ENCODE measurements around the gene BPGM. TPM values are rescaled to one million over a fixed set of nuclear protein-coding genes. Genes with fewer than 3 reads are reported as not detected.

The BPGM gene
- polyA plus RNA-seq, 1 of the 3 experiments (the other 2 are of a cell fraction): 12.4 TPM

DNA sequence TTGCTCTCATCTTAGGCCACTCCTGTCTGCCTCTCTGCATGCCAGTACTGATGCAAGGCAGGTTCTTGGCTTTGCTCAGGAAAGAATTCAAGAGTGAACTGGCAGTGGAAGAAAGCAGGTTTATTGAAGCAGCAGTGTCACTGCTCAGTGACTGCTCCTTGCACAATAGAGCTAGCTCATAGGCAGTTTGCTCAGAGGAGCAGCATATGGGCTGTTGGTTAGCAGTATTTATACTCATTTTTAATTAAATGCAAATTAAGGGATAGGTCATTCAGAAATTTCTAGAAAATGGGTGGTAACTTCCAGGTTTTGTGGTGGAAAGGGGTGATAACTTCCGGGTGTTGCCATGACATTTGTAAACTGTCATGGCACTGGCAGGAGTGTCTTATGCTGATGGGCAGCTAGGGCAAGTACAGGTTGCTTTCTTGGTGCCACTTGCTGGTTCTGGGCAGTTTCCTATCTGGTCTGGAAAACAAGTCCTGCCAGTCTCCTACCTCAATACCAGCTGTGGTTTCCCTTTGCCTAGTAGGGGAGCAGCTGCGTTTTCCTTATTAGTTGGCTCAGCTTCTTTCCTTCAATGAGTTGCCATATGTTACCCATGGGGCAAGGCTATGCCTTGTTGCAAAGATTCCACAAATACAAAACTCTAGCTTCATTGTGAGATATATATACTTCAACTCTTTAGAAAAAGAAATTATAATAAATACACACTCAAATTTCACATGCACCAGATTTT lies 68.0 kb downstream of the BPGM start:
- Histone ChIP-seq H3F3A (replicated peaks; ENCODE audit: insufficient read depth) (peaks cover 7% of the 10 kb centered on the region), H4K20me1 (ENCODE audit: insufficient read depth) (no peaks in the 10 kb centered on the region), H3K9me2 (no peaks in the 10 kb centered on the region), H2AFZ (ENCODE audit: low read depth) (no peak overlapping the region), H3K9ac (no peak overlapping the region), H3K79me2 (ENCODE audit: insufficient read depth) (no peaks in the 10 kb centered on the region), H3K4me2 (no peak overlapping the region), H3K36me3 (replicated peaks in 1 of 2; ENCODE audit: control insufficient read depth in 1 of 2, insufficient read depth in 2 of 2, low read length in 1 of 2) (no peaks in the 10 kb centered on the region), H3K4me3 (ENCODE audit: low read depth in 2 of 2, low read length in 1 of 2) (no peak overlapping the region), H3K4me1 (ENCODE audit: control insufficient read depth in 1 of 2, insufficient read depth in 2 of 2, low read depth in 1 of 2, low read length in 1 of 2) (peaks cover 4 to 7% of the 10 kb centered on the region in 2 experiments; a peak in 1 of 4 replicates), H3K27ac (ENCODE audit: low read depth in 2 of 2, low read length in 1 of 2) (no peak overlapping the region), H3K9me3 (no peaks in the 10 kb centered on the region), H3K27me3 (ENCODE audit: insufficient read depth) (no peaks in the 10 kb centered on the region)
- WGBS (ENCODE audit: low lambda C conversion rate): 86% methylated on average over 2 of the region's 2 CpGs
- ChIA-PET POLR2A (interaction anchor here (0.6 kb wide), 1 partner anchor 9 kb away, joined by 4 read pairs; no protein-coding TSS in a partner anchor), CTCF (interaction anchor here (1.0 to 1.6 kb wide), 2 partner anchors 8 to 24 kb away, joined by 3 read pairs; no protein-coding TSS in a partner anchor)
- TF ChIP-seq NFIC (IDR thresholded peaks at IDR 0.05; ENCODE audit: borderline replicate concordance) (no peak), FOXM1 (IDR thresholded peaks at IDR 0.05; ENCODE audit: low read depth) (no peak), EP300 (IDR thresholded peaks at IDR 0.05; ENCODE audit: borderline replicate concordance in 1 of 2, low read depth in 1 of 2, low read length in 1 of 2) (no peak), GATA2 (CRISPR knock-in tag; IDR thresholded peaks at IDR 0.05) (no peak)
- no peak for DNase-seq

DNA sequence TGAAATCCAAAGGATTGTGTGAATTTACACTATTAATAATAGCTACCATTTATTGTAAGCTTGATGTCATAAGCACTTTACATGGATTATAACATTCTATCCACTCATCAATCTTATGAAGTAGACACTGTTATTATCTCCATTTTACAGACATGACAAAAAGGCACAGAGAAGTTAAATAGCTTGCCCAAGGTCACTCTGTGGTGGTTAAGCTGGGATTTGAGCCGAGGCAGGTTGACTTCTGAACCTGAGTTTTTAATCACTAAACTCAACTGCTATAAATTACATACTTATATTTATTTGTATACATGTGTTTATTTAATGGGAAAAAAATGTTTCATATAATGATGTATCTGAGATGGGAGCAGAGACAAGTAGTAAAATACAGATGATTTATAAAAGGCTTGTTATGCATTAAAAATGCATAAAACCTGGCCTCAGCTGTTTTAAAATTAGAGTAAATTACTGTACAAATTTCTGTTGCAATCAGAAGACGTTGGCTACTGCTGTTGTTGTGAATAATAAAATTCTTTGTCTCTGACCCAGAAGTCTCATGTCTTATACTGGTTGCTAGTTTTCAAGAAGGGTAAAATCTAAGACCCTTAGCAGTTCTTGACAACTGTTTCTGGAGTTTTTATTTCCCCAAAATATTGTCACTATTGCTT lies 71.7 kb downstream of the BPGM start:
- Histone ChIP-seq H3K79me2 (ENCODE audit: insufficient read depth) (no peaks in the 10 kb centered on the region), H3F3A (replicated peaks; ENCODE audit: insufficient read depth) (peaks cover 3% of the 10 kb centered on the region), H3K4me1 (ENCODE audit: control insufficient read depth in 1 of 2, insufficient read depth in 2 of 2, low read depth in 1 of 2, low read length in 1 of 2) (peaks cover 0 to 7% of the 10 kb centered on the region in 2 experiments; a peak in 2 of 4 replicates), H3K27me3 (ENCODE audit: insufficient read depth) (no peaks in the 10 kb centered on the region), H3K9me2 (no peaks in the 10 kb centered on the region), H3K4me2 (no peak overlapping the region), H2AFZ (ENCODE audit: low read depth) (no peak overlapping the region), H3K9me3 (no peaks in the 10 kb centered on the region), H3K4me3 (ENCODE audit: low read depth in 2 of 2, low read length in 1 of 2) (no peak overlapping the region), H4K20me1 (ENCODE audit: insufficient read depth) (no peaks in the 10 kb centered on the region), H3K36me3 (replicated peaks in 1 of 2; ENCODE audit: control insufficient read depth in 1 of 2, insufficient read depth in 2 of 2, low read length in 1 of 2) (no peaks in the 10 kb centered on the region), H3K9ac (no peak overlapping the region), H3K27ac (ENCODE audit: low read depth in 2 of 2, low read length in 1 of 2) (no peak overlapping the region)
- TF ChIP-seq TCF12 (IDR thresholded peaks at IDR 0.05) (no peak), MEF2A (IDR thresholded peaks at IDR 0.05; ENCODE audit: borderline replicate concordance, low read depth) (no peak), FOSL2 (IDR thresholded peaks at IDR 0.05; ENCODE audit: borderline replicate concordance, low read depth) (no peak), YY1 (IDR thresholded peaks at IDR 0.05; ENCODE audit: low read depth) (no peak), EP300 (IDR thresholded peaks at IDR 0.05; ENCODE audit: borderline replicate concordance in 1 of 2, low read depth in 1 of 2, low read length in 1 of 2) (no peak), NRF1 (IDR thresholded peaks at IDR 0.05; ENCODE audit: low read depth, low read length) (no peak), ELF1 (IDR thresholded peaks at IDR 0.05) (no peak), EZH2phosphoT487 (IDR thresholded peaks at IDR 0.05; ENCODE audit: borderline replicate concordance, low read depth) (no peak), TAF1 (IDR thresholded peaks at IDR 0.05; ENCODE audit: borderline replicate concordance, low read depth, low read length) (no peak), MXI1 (IDR thresholded peaks at IDR 0.05; ENCODE audit: low read depth, low read length) (no peak), SMC3 (IDR thresholded peaks at IDR 0.05; ENCODE audit: low read depth, low read length) (no peak), RFX5 (IDR thresholded peaks at IDR 0.05; ENCODE audit: low read length) (no peak)
- TF ChIP-seq, protein P1, sequence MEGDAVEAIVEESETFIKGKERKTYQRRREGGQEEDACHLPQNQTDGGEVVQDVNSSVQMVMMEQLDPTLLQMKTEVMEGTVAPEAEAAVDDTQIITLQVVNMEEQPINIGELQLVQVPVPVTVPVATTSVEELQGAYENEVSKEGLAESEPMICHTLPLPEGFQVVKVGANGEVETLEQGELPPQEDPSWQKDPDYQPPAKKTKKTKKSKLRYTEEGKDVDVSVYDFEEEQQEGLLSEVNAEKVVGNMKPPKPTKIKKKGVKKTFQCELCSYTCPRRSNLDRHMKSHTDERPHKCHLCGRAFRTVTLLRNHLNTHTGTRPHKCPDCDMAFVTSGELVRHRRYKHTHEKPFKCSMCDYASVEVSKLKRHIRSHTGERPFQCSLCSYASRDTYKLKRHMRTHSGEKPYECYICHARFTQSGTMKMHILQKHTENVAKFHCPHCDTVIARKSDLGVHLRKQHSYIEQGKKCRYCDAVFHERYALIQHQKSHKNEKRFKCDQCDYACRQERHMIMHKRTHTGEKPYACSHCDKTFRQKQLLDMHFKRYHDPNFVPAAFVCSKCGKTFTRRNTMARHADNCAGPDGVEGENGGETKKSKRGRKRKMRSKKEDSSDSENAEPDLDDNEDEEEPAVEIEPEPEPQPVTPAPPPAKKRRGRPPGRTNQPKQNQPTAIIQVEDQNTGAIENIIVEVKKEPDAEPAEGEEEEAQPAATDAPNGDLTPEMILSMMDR (IDR thresholded peaks at IDR 0.05): no peak
- TF ChIP-seq, protein P2, sequence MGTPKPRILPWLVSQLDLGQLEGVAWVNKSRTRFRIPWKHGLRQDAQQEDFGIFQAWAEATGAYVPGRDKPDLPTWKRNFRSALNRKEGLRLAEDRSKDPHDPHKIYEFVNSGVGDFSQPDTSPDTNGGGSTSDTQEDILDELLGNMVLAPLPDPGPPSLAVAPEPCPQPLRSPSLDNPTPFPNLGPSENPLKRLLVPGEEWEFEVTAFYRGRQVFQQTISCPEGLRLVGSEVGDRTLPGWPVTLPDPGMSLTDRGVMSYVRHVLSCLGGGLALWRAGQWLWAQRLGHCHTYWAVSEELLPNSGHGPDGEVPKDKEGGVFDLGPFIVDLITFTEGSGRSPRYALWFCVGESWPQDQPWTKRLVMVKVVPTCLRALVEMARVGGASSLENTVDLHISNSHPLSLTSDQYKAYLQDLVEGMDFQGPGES (IDR thresholded peaks at IDR 0.05; ENCODE audit: low read depth, low read length): no peak
- TF ChIP-seq, protein P3, sequence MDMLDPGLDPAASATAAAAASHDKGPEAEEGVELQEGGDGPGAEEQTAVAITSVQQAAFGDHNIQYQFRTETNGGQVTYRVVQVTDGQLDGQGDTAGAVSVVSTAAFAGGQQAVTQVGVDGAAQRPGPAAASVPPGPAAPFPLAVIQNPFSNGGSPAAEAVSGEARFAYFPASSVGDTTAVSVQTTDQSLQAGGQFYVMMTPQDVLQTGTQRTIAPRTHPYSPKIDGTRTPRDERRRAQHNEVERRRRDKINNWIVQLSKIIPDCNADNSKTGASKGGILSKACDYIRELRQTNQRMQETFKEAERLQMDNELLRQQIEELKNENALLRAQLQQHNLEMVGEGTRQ (IDR thresholded peaks at IDR 0.05; ENCODE audit: borderline replicate concordance, low read depth, low read length): no peak
- TF ChIP-seq, protein P4, sequence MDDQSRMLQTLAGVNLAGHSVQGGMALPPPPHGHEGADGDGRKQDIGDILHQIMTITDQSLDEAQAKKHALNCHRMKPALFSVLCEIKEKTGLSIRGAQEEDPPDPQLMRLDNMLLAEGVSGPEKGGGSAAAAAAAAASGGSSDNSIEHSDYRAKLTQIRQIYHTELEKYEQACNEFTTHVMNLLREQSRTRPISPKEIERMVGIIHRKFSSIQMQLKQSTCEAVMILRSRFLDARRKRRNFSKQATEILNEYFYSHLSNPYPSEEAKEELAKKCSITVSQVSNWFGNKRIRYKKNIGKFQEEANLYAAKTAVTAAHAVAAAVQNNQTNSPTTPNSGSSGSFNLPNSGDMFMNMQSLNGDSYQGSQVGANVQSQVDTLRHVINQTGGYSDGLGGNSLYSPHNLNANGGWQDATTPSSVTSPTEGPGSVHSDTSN (IDR thresholded peaks at IDR 0.05): no peak
- TF ChIP-seq, protein P5, sequence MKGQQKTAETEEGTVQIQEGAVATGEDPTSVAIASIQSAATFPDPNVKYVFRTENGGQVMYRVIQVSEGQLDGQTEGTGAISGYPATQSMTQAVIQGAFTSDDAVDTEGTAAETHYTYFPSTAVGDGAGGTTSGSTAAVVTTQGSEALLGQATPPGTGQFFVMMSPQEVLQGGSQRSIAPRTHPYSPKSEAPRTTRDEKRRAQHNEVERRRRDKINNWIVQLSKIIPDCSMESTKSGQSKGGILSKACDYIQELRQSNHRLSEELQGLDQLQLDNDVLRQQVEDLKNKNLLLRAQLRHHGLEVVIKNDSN (IDR thresholded peaks at IDR 0.05; ENCODE audit: borderline replicate concordance, low read depth): no peak
- CTCF ChIA-PET: interaction anchor here (0.6 to 1.4 kb wide), 7 partner anchors 8 to 236 kb away, joined by 3 to 5 read pairs (median 4); no protein-coding TSS in a partner anchor
- WGBS (ENCODE audit: low lambda C conversion rate): 54% methylated on average over 2 of the region's 2 CpGs
- DNase-seq: no peak
- POLR2A ChIA-PET: no interaction called here

Data from SK-N-SH (cell line).